NCI-H2171 (cell line): ENCODE results near the gene TPTE2.
"Not testable (repeated sequence)": the region's sequence is repeated elsewhere in the genome, so short reads cannot be mapped to it uniquely, and the experiment has no call there.

Experiments used
- DNase-seq: peaks from one replicate; lab custom pipeline; 2025; lab: John Stamatoyannopoulos, UW

Gene TPTE2

GRCh38 chr13:19567820-19568534 lies 6.6 kb upstream of the TPTE2 start:
- DNase-seq = no peak

DNA sequence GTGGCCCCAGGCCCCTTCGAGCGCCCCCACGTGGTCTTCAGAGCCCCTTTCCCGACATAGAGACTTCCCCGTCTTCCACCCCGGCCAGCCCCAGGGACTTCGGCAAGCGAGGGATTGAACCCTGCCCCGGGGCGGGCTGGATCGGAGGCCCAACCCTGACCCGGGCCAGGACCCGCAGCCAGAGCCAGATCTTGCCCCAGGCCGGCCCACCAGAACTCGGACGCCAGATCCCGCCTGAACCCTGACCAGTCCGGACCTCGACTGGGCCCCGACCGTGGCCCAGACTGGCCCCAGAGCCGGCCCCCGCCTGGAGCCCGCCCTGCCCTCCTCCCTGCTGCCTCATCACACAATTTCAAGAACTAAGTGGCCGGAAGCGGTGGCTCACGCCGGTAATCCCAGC lies 253 bp upstream of the TPTE2 start:
- DNase-seq = no peak

- DNase-seq = not testable (repeated sequence)
Measured at GRCh38 chr13:19560672-19561071, 660 bp downstream of the TPTE2 start.

- not testable (repeated sequence) for DNase-seq
Measured at GRCh38 chr13:19559739-19560138, 1.6 kb downstream of the TPTE2 start.

- DNase-seq = not testable (repeated sequence)
Measured at GRCh38 chr13:19557287-19557686, 4.0 kb downstream of the TPTE2 start.

DNA sequence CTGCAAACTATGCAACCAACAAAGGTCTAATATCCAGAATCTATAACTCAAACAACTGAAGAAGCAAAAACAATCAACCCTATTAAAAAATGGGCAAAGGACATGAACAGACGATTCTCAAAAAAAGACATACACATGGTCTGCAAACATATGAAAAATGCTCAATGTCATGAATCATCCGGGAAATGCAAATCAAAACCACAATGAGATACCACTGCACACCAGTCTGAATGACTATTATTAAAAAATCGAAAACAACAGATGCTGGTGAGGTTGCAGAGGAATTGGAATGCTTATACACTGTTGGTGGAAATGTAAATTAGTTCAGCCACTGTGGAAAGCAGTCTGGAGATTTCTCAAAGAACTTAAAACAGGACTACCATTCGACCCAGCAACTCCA lies 12.1 kb downstream of the TPTE2 start:
- not testable (repeated sequence) for DNase-seq

GRCh38 chr13:19525634-19526033 lies 35.7 kb downstream of the TPTE2 start:
- not testable (repeated sequence) for DNase-seq

DNA sequence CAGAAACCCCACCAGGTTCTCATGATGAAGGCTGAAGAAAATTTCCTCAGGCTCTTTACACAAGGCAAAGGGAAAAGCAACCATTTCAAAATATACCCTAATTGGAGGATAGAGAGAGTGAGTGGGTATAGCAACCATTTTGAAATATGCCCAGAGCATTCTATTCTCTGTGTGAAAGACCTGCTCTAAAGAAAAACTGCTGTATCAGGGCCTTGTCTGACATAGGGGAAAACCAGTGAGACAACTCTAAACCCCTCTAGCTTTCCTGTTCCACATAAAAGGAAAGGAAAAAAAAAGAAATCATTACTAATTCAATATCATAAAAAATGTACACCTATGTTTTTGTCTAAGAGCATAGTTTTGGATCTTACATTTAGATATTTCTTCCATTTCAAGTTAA lies 42.3 kb downstream of the TPTE2 start:
- DNase-seq = no peak

DNA sequence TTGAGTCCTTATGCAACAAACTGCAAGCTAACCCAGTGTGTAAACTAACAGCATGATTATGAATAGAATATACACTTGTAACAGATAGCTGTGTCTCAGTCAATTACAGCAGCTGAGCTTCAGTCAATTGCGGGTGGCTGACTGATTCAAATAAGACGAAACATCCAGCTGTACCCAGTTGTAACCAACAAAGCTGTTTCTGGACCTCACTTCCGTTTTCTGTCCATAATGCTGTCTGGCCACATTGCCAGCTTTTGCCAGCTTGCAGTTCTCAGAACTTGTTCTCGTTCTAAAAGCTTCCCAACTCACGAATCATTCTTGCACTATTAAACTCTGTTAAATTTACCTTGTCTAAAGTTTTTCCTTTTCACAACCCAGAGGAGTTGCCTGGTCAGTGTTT lies 53.7 kb downstream of the TPTE2 start:
- not testable (repeated sequence) for DNase-seq

GRCh38 chr13:19460126-19460525 lies 101.2 kb downstream of the TPTE2 start:
- DNase-seq = not testable (repeated sequence)

- not testable (repeated sequence) for DNase-seq
Measured at GRCh38 chr13:19439056-19439686, 122.2 kb downstream of the TPTE2 start.

- not testable (repeated sequence) for DNase-seq
Measured at GRCh38 chr13:19437780-19438179, 123.6 kb downstream of the TPTE2 start.

DNA sequence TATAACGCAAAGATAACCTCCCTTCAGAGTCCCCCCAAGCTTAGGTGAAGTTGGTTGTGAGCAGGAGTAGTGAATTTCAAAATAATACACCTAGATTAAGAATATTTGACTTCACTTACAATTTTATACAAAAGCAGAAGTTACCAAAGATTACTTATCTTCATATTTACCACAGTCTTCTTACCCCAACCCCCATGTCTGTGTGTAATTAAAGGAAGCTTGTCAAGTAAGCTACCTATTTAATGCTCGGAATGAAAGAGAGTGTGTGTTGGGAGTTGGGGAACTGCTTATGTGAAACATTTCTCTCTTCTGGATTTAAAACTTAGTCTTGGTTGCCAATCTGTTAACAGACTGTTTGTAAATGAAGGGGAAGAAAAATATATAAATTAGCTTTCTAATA lies 139.1 kb downstream of the TPTE2 start:
- DNase-seq = not testable (repeated sequence)

GRCh38 chr13:19412494-19412893 lies 148.8 kb downstream of the TPTE2 start:
- not testable (repeated sequence) for DNase-seq

GRCh38 chr13:19382746-19383511 lies 178.4 kb downstream of the TPTE2 start:
- DNase-seq = not testable (repeated sequence)

DNA sequence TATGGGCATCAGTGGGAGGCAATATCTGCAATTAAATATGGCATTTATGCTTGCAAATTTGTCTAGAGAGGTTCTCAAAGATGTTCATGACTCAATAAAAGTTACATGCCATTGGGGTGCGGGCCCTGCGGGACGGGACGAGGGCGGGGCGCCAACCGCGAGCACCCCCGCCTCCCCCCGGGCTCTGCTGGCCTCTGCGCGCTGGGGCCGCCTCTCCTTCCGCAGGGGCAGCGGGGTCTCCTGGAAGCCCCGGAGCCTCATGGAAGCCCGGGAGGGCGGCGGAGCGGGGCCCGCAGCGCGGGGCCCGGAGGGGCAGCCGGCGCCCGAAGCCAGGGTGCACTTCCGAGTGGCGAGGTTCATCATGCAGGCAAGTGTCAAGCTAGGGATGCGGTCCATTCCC lies 179.2 kb downstream of the TPTE2 start:
- no peak for DNase-seq
